ENCODE measurements around the gene CALML3.
"Not testable (repeated sequence)": the region's sequence is repeated elsewhere in the genome, so short reads cannot be mapped to it uniquely, and the experiment has no call there.

The CALML3 gene

DNA sequence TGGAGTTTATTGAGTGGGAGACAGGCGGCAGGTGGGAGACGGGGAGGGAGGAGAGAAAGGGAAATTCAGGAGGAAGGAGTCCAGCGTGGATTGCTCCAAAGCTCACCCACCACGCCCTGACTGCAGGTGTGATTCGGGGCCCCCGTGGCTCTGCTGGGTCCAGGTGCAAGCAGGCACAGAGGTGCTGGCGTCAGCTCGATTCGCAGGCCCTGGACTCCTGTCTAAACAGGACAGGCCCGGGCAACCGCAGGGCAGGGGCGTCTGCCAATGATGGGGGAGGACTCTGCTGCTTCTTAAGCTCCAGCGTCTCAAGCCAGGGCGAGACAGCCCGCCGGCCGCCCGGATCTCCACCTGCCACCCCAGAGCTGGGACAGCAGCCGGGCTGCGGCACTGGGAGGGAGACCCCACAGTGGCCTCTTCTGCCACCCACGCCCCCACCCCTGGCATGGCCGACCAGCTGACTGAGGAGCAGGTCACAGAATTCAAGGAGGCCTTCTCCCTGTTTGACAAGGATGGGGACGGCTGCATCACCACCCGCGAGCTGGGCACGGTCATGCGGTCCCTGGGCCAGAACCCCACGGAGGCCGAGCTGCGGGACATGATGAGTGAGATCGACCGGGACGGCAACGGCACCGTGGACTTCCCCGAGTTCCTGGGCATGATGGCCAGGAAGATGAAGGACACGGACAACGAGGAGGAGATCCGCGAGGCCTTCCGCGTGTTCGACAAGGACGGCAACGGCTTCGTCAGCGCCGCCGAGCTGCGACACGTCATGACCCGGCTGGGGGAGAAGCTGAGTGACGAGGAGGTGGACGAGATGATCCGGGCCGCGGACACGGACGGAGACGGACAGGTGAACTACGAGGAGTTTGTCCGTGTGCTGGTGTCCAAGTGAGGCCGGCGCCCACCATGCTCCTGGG is at the start of gene CALML3:
CALML3 (plus strand) TSS at position 321 of the 920 bp plus-strand sequence; CDS start at position 446, 125 bp downstream.
- in situ Hi-C loops (cut with MboI; ENCODE audit: low sequenced_read_pairs): no loop called here

DNA sequence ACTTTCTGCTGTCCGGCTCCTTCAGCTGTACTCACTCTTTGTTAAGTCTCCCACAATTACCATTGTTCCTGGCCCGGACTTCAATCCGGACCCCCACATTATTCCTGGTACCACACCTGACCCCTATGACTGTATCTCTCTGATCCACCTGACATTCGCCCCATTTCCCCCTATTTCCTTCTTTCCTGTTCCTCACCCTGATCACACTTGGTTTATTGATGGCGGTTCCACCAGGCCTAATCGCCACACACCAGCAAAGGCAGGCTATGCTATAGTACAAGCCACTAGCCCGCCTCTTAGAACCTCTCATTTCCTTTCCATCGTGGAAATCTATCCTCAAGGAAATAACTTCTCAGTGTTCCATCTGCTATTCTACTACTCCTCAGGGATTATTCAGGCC is 49.7 kb upstream of the CALML3 start:
- in situ Hi-C loops (cut with MboI; ENCODE audit: low sequenced_read_pairs): not testable (repeated sequence)

DNA sequence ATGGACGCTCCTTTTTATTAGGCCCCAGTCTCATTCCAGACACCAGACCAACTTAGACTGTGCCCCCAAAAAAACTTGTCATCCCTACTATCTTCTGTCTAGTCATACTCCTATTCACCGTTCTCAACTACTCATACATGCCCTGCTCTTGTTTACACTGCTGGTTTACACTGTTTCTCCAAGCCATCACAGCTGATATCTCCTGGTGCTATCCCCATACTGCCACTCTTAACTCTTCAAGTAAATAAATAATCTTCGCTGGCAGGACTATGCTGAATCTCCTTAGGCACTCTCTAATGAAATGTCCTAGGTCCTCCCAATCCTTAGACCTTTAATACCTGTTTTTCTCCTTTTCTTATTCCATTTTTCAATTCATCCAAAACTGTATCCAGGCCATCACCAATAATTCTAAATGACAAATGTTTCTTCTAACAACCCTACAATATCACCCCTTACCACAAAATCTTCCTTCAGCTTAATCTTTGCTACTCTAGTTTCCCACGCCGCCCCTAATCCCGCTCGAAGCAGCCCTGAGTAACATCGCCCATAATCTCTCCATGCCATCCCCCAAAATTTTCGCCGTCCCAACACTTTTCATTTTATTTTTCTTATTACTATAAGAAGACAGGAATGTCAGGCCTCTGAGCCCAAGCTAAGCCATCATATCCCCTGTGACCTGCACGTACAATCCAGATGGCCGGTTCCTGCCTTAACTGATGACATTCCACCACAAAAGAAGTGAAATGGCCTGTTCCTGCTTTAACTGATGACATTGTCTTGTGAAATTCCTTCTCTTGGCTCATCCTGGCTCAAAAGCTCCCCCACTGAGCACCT is 48.6 kb upstream of the CALML3 start:
- in situ Hi-C loops (cut with MboI; ENCODE audit: low sequenced_read_pairs): not testable (repeated sequence)

DNA sequence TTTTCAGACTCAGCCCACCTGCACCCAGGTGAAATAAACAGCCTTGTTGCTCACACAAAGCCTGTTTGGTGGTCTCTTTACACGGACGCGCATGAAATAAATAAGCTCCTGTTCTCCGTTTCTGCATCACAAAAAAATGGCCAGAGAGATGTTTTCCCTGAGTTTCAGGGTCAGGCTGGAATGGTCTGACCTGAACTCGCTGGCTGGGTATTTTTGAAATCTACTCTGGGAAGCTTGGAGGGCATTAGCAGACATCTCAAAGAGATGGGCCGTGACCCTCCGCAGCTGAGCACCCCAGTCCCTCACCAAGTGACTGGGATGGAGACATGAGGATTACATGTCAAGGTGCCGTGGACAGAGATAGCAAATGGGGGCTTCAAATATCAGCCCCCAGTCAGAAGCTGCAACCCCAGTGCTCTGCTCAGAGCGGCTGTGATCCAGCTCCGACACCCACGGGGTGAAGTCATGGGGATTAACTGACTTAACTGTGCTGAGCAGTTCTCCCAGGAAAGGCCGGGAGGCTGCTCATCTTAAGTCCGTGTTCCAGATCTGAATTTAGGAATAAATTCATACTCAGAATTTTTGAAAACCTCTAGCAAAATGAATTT is 47.7 kb upstream of the CALML3 start:
- in situ Hi-C loops (cut with MboI; ENCODE audit: low sequenced_read_pairs): no loop called here

DNA sequence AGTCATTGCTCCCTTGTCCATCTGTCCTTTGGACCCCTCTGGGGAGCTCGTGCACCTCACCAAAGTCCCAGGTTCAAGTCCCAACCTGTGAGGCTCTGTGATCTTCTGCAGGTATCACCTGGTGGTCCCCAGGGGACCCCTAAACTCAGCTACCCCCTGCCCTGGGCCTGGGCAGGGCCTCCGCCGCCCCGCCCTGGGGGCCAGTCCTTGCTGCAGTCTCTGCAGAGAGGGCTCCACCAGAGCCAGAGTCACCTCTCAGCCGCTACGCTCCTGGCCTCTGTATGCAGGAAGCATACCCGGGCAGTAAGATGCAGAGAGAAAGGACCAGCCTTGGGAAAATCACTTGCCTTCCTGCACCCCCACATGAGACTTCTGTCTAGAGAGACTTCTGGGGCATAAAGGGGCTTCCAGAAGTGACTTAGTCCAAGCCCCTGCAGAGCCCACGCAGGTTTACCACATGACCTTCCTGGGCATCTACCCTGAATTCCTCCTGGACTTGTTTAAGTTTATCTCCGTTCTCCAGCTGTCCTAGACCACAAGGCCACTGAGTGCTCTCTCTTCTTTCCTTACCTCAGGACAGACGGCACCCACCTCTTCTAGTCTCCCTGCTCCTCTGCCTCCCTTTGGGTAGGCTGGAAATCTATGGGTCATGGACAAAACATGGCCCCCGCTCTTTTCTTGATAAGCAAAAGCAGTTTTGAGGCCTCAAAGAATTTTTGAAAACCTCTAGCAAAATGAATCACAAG is 46.6 kb upstream of the CALML3 start:
- in situ Hi-C loops (cut with MboI; ENCODE audit: low sequenced_read_pairs): no loop called here

DNA sequence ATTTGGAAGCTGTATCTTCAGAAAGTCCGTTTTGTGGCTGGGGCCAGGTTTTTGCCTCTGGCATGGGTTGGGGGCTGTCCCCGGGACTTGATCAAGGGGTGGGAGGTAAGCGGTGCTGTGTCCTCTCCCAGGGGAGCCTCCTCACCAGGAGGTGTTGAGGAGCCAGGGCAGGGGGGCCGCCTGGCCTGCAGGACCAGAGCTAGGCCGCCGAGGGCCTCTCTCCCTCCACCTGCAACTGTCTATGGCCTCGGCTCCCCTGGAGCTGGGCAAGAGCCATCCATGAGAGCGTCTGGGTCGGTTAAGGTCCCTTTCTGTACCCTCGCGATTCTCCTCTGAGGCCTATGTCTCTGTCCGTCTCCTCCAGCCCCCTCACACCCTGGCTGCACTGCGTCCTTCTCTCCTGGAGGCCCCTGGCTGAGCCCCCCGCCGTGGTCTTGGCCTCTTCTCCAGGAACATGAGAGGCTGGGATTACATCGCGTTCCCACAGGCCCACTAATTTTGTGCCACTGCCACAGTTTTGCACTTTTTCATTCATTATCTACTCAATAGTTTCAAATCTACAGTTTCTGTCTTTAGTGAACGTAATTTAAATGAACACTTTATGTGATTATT is 46.0 kb upstream of the CALML3 start:
- in situ Hi-C loops (cut with MboI; ENCODE audit: low sequenced_read_pairs): no loop called here

DNA sequence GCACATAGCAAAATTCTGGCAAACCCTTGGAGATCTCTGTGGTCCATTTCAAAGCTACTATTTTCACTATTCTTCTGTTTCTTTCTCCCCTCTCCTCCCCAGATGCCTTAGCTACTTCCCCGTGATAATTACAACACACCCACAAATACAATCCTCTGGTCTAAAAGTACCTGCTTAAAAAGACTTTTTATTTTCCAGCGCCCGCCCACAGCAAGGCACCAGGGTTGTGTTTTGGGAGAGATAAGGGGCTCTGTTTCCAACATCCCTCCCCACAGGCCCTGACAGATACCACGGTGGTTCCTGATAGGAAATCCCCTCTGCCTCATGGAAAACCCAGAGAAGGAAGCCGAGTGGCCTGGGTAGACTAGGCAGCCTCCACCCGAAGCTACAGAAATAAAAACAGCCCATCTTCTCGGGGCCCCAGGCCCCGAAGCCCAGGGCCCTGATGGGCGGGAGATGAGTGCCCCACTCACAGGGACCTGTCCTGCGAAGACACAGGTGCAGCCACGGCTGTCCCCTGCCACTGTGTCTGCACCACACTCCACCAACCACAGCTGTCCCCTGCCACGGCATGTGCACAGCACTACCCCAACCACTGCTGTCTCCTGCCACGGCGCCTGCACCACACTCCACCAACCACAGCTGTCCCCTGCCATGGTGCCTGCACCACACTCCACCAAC is 45.1 kb upstream of the CALML3 start:
- in situ Hi-C loops (cut with MboI; ENCODE audit: low sequenced_read_pairs): no loop called here

DNA sequence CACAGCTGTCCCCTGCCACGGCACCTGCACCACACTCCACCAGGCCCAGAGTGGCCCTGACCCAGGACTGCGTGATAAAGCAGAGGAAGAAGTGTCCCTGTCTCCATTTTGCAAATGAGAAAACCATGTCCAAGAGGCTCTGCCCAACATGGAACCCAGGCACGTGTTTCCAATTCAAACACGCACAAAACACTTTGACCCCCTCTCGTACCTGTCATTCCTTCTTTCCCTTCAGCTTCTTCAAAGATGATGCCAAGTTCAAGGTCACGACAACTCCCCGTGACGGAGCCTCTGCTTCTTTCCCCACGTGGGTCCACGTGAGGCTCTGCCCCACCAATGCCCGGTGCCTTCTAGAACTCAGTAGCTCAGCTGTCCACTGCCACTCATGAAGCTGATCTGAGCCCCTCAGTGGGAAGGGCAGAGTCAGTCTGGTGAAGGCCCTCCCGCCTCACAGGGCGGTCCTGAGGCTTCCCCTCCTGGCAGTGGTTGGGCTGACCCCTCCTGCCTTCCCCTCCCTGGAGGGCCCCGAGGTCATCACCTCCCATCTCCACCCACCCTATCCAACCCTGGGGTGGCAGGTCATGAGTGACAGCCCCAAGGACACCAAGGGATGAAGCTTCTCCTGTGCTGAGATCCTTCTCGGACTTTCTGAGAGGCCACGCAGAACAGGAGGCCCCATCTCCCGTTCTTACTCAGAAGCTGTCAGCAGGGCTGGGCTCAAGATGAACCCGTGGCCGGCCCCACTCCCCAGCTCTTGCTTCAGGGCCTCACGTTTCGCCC is 44.4 kb upstream of the CALML3 start:
- in situ Hi-C loops (cut with MboI; ENCODE audit: low sequenced_read_pairs): no loop called here

DNA sequence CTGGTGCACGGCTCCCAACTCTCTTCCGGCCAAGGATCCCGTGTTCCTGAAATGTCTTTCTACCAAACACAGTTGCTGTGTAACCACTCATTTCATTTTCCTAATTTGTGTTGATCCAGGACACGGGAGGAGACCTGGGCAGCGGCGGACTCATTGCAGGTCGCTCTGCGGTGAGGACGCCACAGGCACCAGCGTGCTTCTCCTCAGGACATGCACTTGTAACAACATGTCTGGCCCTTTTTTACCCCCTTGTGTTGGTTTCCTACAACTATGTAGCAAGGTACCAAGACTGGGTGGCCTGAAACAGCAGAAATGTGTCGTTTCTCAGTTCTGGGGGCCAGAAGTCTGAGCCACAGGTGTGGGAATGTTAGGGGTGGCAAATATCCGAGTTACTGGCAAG is 43.6 kb upstream of the CALML3 start:
- in situ Hi-C loops (cut with MboI; ENCODE audit: low sequenced_read_pairs): no loop called here

DNA sequence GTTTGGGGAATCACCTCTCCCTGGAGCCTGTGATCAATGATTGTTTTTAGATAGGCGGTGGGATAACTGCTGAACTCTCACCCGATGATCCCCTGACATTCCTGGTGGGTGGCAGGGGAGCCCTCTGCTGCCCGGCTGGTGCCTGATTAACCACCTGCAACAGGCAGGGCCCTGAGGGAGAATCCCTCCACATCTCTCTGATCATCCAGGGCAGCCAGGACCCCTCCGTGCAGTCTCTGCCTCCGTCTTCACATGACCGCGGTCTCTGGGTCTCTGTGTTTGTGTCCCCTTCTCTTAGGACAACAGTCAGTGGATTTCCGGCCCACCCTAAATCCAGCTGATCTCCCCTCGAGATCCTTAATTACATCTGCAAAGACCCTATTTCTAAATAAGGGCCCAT is 42.7 kb upstream of the CALML3 start:
- in situ Hi-C loops (cut with MboI; ENCODE audit: low sequenced_read_pairs): no loop called here

DNA sequence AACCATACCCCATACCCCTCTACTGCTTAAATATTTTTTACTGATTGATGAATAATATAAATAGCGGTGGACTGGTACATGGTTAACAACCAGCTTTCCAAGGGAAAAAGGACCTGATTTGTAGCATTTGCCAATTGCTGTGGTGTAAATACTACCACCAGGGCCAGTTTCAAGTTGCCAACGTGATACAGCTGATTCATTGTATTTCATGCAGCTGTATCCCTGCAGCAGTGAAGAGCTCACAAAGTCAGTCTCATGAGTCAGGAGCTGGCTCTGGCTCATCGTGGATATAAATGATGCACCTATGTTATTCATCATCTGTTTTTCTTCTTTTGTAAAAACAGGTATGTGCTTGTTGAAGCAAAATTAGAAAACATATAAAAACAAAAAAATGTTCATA is 40.6 kb upstream of the CALML3 start:
- in situ Hi-C loops (cut with MboI; ENCODE audit: low sequenced_read_pairs): no loop called here

DNA sequence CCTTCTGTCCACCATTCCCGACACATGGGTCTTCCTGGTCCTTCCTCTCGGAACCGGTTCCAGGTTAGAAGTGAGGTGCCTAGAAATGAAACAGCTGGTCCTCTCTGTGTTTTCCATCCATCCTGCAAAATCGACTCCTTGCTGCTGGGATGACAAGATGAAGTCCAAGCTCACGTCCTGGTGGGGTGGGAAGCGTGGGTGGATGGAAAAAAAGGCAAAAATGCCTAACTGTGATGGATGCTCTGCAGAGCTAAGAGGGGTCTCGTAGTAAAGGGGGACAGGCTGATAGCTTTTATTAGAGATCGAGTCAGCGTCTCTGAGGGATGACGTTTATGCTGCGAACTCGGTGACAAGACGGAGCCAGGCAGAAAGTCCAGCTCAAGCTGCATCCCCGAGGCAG is 39.5 kb upstream of the CALML3 start:
- in situ Hi-C loops (cut with MboI; ENCODE audit: low sequenced_read_pairs): no loop called here

DNA sequence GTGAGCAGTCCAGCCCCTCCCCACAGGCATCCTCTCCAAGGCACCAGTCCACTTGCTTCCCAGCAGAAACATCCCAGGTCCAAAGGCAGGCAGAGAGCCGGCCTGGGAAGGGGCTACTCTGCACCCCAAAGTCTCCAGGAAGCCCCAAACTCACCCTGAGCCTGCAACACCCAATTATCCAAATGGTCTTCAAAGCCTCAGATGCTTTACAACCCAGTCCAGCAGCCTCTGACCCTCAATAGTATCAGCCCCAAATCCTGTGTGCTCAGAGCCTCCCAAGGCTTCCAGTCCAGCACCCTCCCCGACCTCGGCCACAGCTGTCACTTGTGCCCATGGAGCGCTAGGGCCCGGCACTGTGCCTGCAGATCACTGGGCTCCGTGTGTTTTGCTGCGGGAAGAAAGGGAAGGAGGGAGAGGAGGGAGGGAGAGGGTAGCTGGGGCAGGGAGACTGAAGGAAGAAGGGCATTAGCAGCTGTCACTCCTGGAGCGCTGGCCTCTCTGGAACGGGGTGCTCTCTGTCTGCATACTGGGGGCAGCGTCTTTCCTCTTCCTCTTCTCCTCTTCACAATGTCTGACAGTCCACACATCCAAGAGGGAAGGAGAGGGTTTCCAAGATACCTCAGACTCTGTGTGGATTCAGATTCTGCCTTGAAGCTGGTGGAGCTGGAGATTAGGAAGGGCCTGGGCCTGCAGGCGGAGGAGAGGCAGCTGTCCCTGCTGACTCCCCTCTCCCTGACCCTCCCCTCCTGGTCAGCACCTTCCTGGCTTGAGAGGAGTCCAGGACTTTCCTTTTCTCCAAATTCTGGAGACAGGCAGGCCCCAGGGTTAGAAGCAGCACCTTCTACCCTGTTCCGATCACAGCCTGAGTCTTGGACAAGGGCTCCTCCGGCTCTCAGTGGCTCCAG is 38.6 kb upstream of the CALML3 start:
- in situ Hi-C loops (cut with MboI; ENCODE audit: low sequenced_read_pairs): no loop called here

DNA sequence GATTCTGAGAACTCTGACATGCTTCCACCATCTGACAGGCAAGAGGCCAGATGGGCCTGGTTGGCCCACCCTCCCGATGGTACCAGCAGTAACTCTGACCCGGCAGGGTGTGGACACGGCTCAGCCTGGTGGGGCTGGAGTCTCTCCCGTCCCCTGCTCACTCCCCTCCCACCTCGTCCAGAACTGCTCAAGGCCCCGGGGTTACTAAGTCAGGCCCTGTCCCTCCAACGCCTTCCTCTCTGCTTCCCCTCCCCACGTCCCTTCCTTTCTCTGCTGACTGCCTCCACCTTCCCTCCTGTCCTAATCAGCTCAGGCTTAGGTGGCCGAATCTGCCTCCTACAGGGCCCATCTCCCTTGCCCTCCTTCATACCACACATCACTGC is 37.9 kb upstream of the CALML3 start:
- in situ Hi-C loops (cut with MboI; ENCODE audit: low sequenced_read_pairs): no loop called here

DNA sequence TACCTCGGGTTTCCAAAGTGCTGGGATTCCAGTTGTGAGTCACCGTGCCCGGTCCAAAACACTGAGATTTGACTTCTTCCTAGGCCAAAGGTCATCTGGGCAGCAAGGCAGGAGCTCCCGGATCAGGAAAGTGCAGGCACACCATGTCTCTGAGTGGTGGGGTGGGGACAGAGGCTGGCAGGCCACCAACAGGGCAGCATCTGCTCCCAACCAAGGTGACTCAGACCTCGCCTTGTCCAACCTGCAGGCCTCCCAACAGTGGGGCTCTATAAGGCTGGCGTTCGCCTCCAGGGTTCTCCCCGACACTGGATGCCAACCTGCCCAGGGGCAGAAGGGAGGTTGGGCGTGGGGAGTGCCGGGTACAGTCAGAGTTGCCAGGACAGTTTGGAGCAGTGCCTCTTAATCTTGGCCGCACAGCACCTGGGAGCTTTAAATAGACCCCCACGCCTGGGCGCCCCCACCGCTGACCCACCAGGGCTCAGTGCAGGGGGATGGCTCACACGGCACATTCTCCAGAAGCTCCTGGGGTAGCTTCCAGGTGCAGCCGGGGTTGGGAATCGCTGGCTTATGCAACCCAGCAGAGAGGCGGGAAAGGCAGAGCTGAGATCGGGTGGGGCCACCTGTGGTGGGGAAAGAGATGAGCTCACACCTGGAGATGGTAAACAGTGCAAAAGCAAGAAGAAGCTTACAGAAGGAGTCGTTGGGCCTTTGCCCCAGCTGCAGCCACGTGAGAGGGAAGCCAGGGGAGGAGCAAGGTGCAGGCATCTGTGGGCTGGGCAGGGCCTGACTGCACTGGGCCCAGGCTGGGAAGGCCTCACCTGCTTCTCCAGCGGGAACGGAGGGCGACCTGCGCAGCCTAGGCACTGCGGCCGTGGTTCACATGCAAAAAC is 36.2 kb upstream of the CALML3 start:
- in situ Hi-C loops (cut with MboI; ENCODE audit: low sequenced_read_pairs): no loop called here

DNA sequence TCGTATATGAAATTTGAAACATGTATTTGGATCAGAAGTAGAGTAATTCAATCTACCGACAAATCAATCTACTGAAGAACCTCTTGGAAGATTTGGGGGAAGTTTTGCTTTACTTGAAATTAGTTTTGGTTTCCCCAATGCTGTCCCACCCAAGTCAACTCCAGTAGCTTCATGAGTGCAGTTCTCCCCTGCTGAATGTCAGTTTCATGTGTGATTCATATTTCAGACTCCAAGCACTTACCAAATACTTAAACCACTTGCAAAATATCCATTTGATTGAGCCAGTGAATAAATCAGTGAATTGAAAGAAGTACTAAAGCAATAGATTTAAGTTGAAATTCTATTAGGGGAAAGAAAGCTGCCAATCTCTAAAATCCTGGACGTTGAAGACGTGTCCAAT is 34.7 kb upstream of the CALML3 start:
- in situ Hi-C loops (cut with MboI; ENCODE audit: low sequenced_read_pairs): no loop called here
